Measurements from ENCODE around the gene DICER1.

The DICER1 gene

GRCh38 chr14:95061317-95062093 is 95.8 kb downstream of the DICER1 start:
- no peak for TF ChIP-seq CTCF (conservative IDR thresholded peaks at IDR 0.05)

GRCh38 chr14:95059126-95059525 is 98.2 kb downstream of the DICER1 start:
- no peak overlapping the region for H3K27ac ChIP-seq
- TF ChIP-seq CTCF (conservative IDR thresholded peaks at IDR 0.05), result no peak

More at GRCh38 chr14:95061317-95062093, 95.8 kb downstream of the DICER1 start:
- no peak overlapping the region for H3K27ac ChIP-seq

GRCh38 chr14:95058491-95058890 is 98.8 kb downstream of the DICER1 start:
- TF ChIP-seq CTCF (conservative IDR thresholded peaks at IDR 0.05), result no peak
- H3K27ac ChIP-seq, result no peak overlapping the region

- TF ChIP-seq CTCF (conservative IDR thresholded peaks at IDR 0.05), result no peak
- peak overlapping the region; percentile 79 for H3K27ac ChIP-seq
These were observed 99.5 kb downstream of the DICER1 start for GRCh38 chr14:95057851-95058250.

- TF ChIP-seq CTCF (conservative IDR thresholded peaks at IDR 0.05), result no peak
- peak overlapping the region; percentile 79 for H3K27ac ChIP-seq
These were observed 100.2 kb downstream of the DICER1 start for GRCh38 chr14:95057147-95057546.

- H3K27ac ChIP-seq, result peak overlapping the region; percentile 79
- no peak for TF ChIP-seq CTCF (conservative IDR thresholded peaks at IDR 0.05)
These were observed 100.9 kb downstream of the DICER1 start for GRCh38 chr14:95056476-95056875.

- H3K27ac ChIP-seq, result peak overlapping the region; percentile 79
- TF ChIP-seq CTCF (conservative IDR thresholded peaks at IDR 0.05), result no peak
These were observed 102.0 kb downstream of the DICER1 start for GRCh38 chr14:95055318-95055717.

All from VCaP (cell line).